HL-60 (cell line): ENCODE results near the gene ERC2.

Experiments
- POLR2AphosphoS5 ChIP-seq: IDR thresholded peaks from 2 replicates; pipeline ENCODE4 v1.6.1; 2012; ENCODE audit warnings: low read depth
- TF ChIP-seq, protein P1 (sequence below): IDR thresholded peaks from one replicate; pipeline ENCODE4 v1.5.1; 2011; ENCODE audit warnings: low read length, control low read depth, inconsistent platforms; ENCODE audit not compliant: insufficient read depth
- TF ChIP-seq, protein P2 (sequence below): IDR thresholded peaks from 2 replicates; pipeline ENCODE4 v1.6.1; 2012; ENCODE audit warnings: low read depth; ENCODE audit not compliant: insufficient replicate concordance

DNA sequence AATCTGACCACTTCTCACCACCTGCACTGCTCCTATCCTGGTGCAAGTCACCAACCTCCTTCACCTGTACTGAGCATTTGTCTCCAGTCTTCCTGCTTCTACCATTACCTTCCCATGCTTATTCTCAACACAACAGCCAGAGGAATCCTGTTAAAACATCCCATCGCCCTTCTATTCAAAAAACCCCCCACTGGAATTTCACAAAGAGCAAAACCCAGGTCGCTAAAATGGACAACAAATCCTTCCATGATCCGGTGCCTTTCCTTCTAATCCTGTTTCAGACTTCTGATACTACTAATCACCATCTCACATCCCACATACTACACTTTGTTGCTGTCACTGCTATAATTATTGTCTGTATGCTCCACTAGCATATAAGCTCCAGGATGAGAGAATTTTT lies 85.2 kb downstream of the ERC2 start:
- TF ChIP-seq, protein P1, sequence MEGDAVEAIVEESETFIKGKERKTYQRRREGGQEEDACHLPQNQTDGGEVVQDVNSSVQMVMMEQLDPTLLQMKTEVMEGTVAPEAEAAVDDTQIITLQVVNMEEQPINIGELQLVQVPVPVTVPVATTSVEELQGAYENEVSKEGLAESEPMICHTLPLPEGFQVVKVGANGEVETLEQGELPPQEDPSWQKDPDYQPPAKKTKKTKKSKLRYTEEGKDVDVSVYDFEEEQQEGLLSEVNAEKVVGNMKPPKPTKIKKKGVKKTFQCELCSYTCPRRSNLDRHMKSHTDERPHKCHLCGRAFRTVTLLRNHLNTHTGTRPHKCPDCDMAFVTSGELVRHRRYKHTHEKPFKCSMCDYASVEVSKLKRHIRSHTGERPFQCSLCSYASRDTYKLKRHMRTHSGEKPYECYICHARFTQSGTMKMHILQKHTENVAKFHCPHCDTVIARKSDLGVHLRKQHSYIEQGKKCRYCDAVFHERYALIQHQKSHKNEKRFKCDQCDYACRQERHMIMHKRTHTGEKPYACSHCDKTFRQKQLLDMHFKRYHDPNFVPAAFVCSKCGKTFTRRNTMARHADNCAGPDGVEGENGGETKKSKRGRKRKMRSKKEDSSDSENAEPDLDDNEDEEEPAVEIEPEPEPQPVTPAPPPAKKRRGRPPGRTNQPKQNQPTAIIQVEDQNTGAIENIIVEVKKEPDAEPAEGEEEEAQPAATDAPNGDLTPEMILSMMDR = no peak
- TF ChIP-seq, protein P2, sequence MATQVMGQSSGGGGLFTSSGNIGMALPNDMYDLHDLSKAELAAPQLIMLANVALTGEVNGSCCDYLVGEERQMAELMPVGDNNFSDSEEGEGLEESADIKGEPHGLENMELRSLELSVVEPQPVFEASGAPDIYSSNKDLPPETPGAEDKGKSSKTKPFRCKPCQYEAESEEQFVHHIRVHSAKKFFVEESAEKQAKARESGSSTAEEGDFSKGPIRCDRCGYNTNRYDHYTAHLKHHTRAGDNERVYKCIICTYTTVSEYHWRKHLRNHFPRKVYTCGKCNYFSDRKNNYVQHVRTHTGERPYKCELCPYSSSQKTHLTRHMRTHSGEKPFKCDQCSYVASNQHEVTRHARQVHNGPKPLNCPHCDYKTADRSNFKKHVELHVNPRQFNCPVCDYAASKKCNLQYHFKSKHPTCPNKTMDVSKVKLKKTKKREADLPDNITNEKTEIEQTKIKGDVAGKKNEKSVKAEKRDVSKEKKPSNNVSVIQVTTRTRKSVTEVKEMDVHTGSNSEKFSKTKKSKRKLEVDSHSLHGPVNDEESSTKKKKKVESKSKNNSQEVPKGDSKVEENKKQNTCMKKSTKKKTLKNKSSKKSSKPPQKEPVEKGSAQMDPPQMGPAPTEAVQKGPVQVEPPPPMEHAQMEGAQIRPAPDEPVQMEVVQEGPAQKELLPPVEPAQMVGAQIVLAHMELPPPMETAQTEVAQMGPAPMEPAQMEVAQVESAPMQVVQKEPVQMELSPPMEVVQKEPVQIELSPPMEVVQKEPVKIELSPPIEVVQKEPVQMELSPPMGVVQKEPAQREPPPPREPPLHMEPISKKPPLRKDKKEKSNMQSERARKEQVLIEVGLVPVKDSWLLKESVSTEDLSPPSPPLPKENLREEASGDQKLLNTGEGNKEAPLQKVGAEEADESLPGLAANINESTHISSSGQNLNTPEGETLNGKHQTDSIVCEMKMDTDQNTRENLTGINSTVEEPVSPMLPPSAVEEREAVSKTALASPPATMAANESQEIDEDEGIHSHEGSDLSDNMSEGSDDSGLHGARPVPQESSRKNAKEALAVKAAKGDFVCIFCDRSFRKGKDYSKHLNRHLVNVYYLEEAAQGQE = no peak
- no peak for TF ChIP-seq POLR2AphosphoS5
